NCI-H187 treated with DMSO at 0.1 percent for 48 hours (cell line): Measurements from ENCODE around the gene SLC7A11.
"Not testable (repeated sequence)": the region's sequence is repeated elsewhere in the genome, so short reads cannot be mapped to it uniquely, and the experiment has no call there.

ENCODE experiments used
- DNase-seq: peaks from one replicate; lab custom pipeline; 2025; lab: John Stamatoyannopoulos, UW

The SLC7A11 gene

GRCh38 chr4:138242834-138243156 lies 646 bp upstream of the SLC7A11 start:
- DNase-seq = no peak

DNA sequence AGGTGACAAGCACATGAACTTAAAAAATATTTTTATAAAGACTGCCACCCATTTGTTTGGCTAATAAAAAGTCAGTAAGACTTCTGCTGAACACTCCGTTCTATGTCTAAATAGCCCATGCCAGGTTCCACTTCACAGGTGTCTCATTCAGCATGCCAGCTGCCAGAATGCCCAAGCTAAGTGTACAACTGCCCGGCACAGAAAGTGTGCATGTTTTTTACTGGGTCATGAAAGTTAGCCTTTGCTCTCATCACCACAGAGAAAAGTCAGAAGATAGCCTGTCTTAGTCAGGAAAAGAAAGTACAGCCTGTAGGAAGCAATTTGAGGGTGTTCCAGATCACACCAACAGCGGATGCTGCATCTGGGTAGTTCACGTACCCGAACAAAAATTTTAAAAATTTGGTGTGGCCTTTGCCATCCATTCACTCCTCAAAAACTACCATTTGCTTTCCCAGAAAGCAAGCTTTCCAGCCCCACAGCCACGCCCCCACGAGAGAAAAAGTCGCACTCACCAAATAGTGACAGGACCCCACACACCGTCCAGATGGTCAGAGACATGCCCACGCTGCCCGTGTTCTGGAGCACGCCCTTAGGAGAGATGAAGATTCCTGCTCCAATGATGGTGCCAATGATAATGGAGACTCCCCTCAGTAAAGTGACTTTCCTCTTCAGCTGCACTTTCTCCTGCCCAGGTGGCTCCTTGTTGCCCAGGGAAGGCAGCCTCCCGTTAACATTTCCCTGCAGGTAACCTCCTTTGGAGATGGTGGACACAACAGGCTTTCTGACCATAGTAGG lies 671 bp downstream of the SLC7A11 start:
- DNase-seq = no peak

- no peak for DNase-seq
Measured at GRCh38 chr4:138239491-138239890, 2.7 kb downstream of the SLC7A11 start.

DNA sequence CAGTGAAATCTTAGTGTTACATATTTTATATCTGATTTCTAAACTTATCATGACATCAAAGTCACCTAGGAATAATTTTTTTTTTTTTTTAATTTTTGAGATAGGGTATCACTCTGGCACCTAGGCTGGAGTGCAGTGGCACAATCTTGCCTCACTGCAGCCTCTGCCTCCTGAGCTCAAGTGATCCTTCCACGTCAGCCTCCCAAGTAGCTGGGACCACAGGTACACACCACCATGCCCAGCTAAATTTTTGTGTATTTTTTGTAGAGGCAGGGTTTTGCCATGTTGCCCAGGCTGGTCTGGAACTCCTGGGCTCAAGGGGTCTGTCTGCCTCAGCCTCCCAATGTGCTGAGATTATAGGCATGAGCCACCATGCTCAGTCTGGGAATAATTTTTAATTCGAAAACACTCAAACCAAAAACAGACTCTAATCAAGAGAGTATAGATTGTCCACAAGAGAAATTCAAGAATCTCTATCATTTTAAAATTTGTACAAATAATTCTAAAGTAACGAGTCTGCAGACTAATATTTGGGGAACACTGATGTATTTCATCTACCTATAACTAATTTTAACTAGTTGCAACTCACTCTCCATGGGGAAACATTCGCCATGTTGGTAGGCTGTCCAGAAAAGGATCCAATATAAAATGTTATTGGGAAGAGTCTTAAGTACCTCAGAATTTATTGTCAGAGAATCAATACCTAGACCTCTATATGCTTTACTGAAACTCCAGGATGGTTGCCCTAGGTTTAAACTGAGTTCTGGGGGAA lies 3.4 kb downstream of the SLC7A11 start:
- DNase-seq = no peak

- not testable (repeated sequence) for DNase-seq
Measured at GRCh38 chr4:138237132-138237531, 5.0 kb downstream of the SLC7A11 start.

DNA sequence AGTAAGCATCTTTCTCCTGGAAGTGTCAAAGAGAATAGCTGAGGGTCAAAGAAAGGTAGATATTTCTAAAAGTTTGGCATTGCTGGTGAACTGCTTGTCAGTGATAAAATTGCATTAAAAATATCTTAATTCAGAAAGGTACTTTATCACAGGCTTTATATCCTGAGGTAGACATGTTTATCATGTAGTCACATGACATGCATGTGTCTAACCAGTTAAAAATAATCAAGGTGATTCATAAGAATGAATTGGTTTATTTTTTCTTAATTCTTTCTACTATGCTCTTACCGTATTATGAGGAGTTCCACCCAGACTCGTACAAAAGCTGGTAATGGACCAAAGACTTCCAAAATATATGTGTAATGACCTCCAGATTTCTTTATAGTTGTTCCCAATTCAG lies 6.1 kb downstream of the SLC7A11 start:
- no peak for DNase-seq

- DNase-seq = no peak
Measured at GRCh38 chr4:138235419-138235952, 6.7 kb downstream of the SLC7A11 start.

DNA sequence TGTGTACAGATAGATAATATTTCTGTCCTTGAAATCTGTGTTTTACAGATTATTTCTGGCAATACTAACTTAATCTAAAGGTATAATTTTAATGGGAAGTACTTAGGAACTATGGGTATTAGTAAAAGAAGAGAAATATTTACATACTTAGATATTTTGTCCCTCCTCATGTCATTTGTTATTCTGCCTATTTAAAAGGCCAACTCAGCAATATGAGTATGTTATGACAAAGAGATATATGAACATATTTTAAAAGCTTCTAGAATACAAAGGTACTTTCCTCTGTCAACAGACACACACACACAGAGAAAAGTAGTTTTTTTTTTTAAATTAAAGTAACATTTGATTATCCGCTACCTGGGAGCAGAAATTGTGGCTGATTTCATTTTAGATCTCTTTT lies 7.9 kb downstream of the SLC7A11 start:
- DNase-seq = no peak

DNA sequence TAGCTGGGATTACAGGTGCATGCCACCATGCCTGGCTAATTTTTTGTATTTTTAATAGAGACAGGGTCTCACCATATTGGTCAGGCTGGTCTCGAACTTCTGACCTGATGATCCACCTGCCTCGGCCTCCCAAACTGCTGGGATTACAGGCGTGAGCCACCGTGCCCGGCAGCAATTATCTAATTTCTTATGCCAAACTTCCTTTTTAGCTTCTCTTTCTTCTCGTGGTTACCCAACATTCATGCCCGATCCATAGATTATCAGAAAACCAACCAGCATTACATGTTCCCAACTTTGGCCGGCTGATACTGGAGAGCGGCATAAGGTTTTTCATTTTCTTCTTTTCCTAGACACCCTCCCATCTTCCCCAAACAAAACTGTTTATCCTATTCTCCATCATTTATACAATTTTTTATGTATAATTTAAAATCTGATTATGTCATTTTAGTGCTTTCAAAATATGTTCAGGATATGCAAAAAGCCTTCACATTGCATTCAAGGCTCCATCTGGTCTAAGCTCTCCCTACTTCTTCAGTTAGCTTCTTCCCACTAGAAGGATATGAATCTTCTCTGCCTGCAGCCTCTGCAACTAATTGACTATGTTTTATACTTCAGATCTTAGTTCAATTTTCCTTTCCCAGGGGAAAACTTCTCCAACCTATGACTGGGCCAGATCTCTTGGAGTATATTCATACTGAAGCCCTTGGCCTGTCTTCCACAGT lies 8.7 kb downstream of the SLC7A11 start:
- no peak for DNase-seq

- DNase-seq = no peak
Measured at GRCh38 chr4:138232364-138232763, 9.8 kb downstream of the SLC7A11 start.

DNA sequence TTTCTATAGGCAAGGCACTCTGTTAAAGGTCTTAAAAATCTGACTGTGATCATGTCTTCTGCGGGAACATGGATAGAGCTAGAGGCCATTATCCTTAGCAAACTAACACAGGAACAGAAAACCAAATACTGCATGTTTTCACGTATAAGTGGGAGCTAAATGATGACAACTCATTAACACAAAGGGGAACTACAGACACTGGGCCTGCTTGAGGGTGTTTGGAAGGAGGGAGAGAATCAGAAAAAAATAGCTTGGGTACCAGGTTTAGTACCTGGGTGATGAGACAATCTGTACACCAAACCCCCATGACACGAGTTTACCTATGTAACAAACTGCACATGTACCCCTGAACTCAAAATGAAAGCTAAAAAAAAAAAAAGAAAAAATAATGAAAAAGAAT lies 12.1 kb downstream of the SLC7A11 start:
- DNase-seq = no peak

GRCh38 chr4:138229160-138229559 lies 13.0 kb downstream of the SLC7A11 start:
- no peak for DNase-seq

DNA sequence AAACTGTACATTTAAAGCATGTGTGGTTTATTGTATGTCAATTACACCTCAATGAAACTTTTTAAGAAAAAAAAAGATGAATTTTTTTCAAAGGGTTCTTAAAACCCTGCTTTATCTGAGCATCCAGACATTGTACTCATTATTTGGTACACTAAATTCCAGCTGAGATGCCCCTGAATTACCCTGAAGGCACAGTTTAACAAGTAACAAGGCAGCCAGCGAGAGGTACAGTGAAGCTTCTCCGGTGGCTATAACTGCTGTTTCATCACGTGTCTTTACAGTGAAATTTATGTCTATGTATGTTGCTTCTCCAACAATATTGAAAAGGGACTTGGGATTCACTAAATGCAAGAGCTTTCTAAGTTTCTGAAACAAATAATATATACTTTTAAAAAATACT lies 15.8 kb downstream of the SLC7A11 start:
- no peak for DNase-seq

GRCh38 chr4:138225477-138225876 lies 16.7 kb downstream of the SLC7A11 start:
- no peak for DNase-seq

- no peak for DNase-seq
Measured at GRCh38 chr4:138224614-138225013, 17.5 kb downstream of the SLC7A11 start.

- no peak for DNase-seq
Measured at GRCh38 chr4:138223231-138223910, 18.8 kb downstream of the SLC7A11 start.

DNA sequence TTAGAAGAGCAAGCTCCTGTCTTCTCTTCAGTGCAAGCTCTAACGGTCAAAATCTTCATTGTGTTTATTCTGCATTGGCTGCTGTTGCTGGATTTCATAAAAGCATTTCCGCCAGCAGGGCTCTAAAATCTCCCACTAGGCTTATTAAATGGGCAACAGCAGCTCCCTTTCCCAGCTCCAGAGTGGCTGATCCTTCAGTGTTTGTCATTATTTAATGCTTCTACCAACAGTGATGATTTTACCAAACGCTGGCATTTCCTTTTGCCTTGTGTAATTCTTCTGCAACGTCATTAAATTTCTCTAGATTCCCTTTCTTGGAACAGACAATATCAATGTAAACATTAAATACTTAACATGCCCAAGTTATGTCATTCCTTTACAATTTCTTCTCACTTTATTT lies 20.1 kb downstream of the SLC7A11 start:
- no peak for DNase-seq

DNA sequence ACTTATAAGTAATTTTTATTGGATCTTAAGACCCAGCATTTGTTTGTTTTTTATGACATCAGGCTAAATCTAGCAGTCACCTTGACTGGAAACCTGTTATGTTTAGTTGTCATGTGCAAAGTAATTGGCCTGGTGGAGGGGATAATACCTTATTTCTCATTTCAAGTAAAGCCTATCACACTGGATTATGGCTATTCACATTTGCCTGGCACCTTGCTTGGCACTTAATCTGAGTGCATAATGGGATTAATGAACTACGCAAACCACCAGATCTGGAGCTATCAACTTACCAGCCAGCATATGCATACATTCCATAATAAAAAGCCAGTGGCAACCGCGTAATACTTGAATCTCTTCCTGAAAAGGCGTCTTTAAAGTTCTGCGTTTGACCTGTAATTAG lies 23.2 kb downstream of the SLC7A11 start:
- DNase-seq = no peak

- DNase-seq = no peak
Measured at GRCh38 chr4:138217567-138217966, 24.6 kb downstream of the SLC7A11 start.

DNA sequence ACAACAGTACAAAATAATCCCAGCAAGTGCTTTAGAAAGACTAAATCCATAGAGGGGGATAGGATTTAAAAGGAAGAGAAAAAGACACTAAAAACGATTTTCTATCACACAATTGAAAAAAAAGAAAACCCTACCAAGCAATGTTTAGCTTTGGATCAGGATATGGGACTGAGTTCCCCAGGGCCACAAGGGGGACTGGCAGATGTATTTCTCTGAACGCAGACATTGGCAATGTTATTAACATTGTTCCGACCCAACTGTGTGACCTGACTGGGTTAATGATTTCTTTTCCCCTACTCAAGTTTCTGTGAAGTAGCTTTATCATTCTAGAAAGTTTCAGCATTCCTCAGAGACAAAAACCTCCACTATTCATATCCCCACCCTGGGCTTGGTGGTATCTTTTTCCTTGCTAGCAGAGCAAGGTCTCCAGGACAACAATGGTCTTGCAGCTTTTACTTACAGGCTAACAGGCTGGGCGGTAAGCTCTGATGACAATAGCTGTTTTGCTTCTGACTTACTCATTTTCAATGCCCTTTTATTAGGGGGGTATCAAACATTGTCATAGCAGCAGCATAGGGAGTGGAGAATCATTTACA lies 25.8 kb downstream of the SLC7A11 start:
- no peak for DNase-seq

GRCh38 chr4:138210576-138210975 lies 31.6 kb downstream of the SLC7A11 start:
- DNase-seq = not testable (repeated sequence)

DNA sequence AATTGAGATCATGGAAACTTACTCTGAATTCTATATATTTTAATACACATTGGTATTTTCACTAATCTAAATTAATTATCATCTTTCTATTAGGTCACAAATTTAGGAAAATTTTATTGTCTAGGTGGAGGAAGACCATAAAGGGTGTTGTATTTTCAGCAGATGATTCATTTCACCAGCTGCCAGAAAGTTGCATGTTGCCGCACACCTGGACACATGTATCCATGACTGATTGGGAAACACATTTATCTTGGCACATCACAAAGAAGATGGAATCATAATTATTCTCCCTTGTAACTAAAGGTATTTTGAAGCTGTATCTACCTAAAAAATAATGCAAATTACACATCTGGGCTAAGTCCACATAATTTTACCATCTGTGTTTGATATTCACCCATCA lies 33.1 kb downstream of the SLC7A11 start:
- no peak for DNase-seq
